Measurements from ENCODE around the gene KRI1.
"Not testable (repeated sequence)": the region's sequence is repeated elsewhere in the genome, so short reads cannot be mapped to it uniquely, and the experiment has no call there.

Gene KRI1

GRCh38 chr19:10587022-10587838 is 21.4 kb upstream of the KRI1 start, which contains the start of gene AP1M2:
TSS of gene AP1M2 (minus strand) at chr19:10587312. CDS start at chr19:10587231, 81 bp downstream.
- Histone ChIP-seq H3K36me3 (ENCODE audit: insufficient read depth, low read length) (no peaks in the 10 kb centered on the region), H3K9me3 (ENCODE audit: control insufficient read depth, insufficient read depth, low read length) (no peaks in the 10 kb centered on the region), H3K4me1 (ENCODE audit: insufficient read depth, low read length) (peaks cover 8% of the 10 kb centered on the region), H3K9ac (ENCODE audit: low read depth, low read length) (peak within 1 kb of the TSS; percentile 62)

- H3K4me1 ChIP-seq (ENCODE audit: insufficient read depth, low read length), result peaks cover 8% of the 10 kb centered on the region
- H3K9ac ChIP-seq (ENCODE audit: low read depth, low read length), result peak overlapping the region; percentile 62
- H3K36me3 ChIP-seq (ENCODE audit: insufficient read depth, low read length), result no peaks in the 10 kb centered on the region
- H3K9me3 ChIP-seq (ENCODE audit: control insufficient read depth, insufficient read depth, low read length), result no peaks in the 10 kb centered on the region
Measured at GRCh38 chr19:10586396-10586795, 20.6 kb upstream of the KRI1 start.

GRCh38 chr19:10583036-10583776 is 17.4 kb upstream of the KRI1 start:
- no peak overlapping the region for H3K9ac ChIP-seq (ENCODE audit: low read depth, low read length)
- H3K36me3 ChIP-seq (ENCODE audit: insufficient read depth, low read length), result no peaks in the 10 kb centered on the region
- H3K4me1 ChIP-seq (ENCODE audit: insufficient read depth, low read length), result peaks cover 8% of the 10 kb centered on the region
- no peaks in the 10 kb centered on the region for H3K9me3 ChIP-seq (ENCODE audit: control insufficient read depth, insufficient read depth, low read length)

GRCh38 chr19:10582091-10582490 is 16.3 kb upstream of the KRI1 start:
- Histone ChIP-seq H3K9ac (ENCODE audit: low read depth, low read length) (no peak overlapping the region), H3K4me1 (ENCODE audit: insufficient read depth, low read length) (peaks cover 8% of the 10 kb centered on the region), H3K9me3 (ENCODE audit: control insufficient read depth, insufficient read depth, low read length) (no peaks in the 10 kb centered on the region), H3K36me3 (ENCODE audit: insufficient read depth, low read length) (no peaks in the 10 kb centered on the region)

GRCh38 chr19:10580979-10581631 is 15.3 kb upstream of the KRI1 start:
- Histone ChIP-seq H3K4me1 (ENCODE audit: insufficient read depth, low read length) (peaks cover 8% of the 10 kb centered on the region), H3K9me3 (ENCODE audit: control insufficient read depth, insufficient read depth, low read length) (no peaks in the 10 kb centered on the region), H3K9ac (ENCODE audit: low read depth, low read length) (no peak overlapping the region), H3K36me3 (ENCODE audit: insufficient read depth, low read length) (no peaks in the 10 kb centered on the region)

GRCh38 chr19:10577951-10578350 is 12.1 kb upstream of the KRI1 start:
- Histone ChIP-seq H3K9ac (ENCODE audit: low read depth, low read length) (no peak overlapping the region), H3K36me3 (ENCODE audit: insufficient read depth, low read length) (no peaks in the 10 kb centered on the region), H3K4me1 (ENCODE audit: insufficient read depth, low read length) (peaks cover under 1% of the 10 kb centered on the region; the same call in 1 of the 2 replicates), H3K9me3 (ENCODE audit: control insufficient read depth, insufficient read depth, low read length) (no peaks in the 10 kb centered on the region)

- H3K4me1 ChIP-seq (ENCODE audit: insufficient read depth, low read length), result peaks cover 6% of the 10 kb centered on the region; the same call in 1 of the 2 replicates
- H3K9ac ChIP-seq (ENCODE audit: low read depth, low read length), result no peak overlapping the region
- no peaks in the 10 kb centered on the region for H3K9me3 ChIP-seq (ENCODE audit: control insufficient read depth, insufficient read depth, low read length)
- H3K36me3 ChIP-seq (ENCODE audit: insufficient read depth, low read length), result no peaks in the 10 kb centered on the region
Measured at GRCh38 chr19:10575011-10575716, 9.4 kb upstream of the KRI1 start.

GRCh38 chr19:10574462-10574861 is 8.7 kb upstream of the KRI1 start:
- Histone ChIP-seq H3K9ac (ENCODE audit: low read depth, low read length) (no peak overlapping the region), H3K4me1 (ENCODE audit: insufficient read depth, low read length) (peaks cover 6% of the 10 kb centered on the region; the same call in 1 of the 2 replicates), H3K36me3 (ENCODE audit: insufficient read depth, low read length) (no peaks in the 10 kb centered on the region), H3K9me3 (ENCODE audit: control insufficient read depth, insufficient read depth, low read length) (no peaks in the 10 kb centered on the region)

GRCh38 chr19:10573793-10574192 is 8.0 kb upstream of the KRI1 start:
- H3K36me3 ChIP-seq (ENCODE audit: insufficient read depth, low read length); H3K4me1 ChIP-seq (ENCODE audit: insufficient read depth, low read length); H3K9ac ChIP-seq (ENCODE audit: low read depth, low read length); H3K9me3 ChIP-seq (ENCODE audit: control insufficient read depth, insufficient read depth, low read length): not testable (repeated sequence)

- peak within 1 kb of the TSS; percentile 86 for H3K9ac ChIP-seq (ENCODE audit: low read depth, low read length)
- no peaks in the 10 kb centered on the region for H3K9me3 ChIP-seq (ENCODE audit: control insufficient read depth, insufficient read depth, low read length)
- no peaks in the 10 kb centered on the region for H3K36me3 ChIP-seq (ENCODE audit: insufficient read depth, low read length)
- peaks cover 6% of the 10 kb centered on the region; the same call in 1 of the 2 replicates for H3K4me1 ChIP-seq (ENCODE audit: insufficient read depth, low read length)
Measured at GRCh38 chr19:10568826-10569651, 3.2 kb upstream of the KRI1 start, which contains the start of gene CDKN2D. TSS of gene CDKN2D (minus strand) at chr19:10568979. CDS start at chr19:10568653, 326 bp downstream.

GRCh38 chr19:10568062-10568825 is 2.4 kb upstream of the KRI1 start:
- Histone ChIP-seq H3K9me3 (ENCODE audit: control insufficient read depth, insufficient read depth, low read length) (no peaks in the 10 kb centered on the region), H3K36me3 (ENCODE audit: insufficient read depth, low read length) (no peaks in the 10 kb centered on the region), H3K4me1 (ENCODE audit: insufficient read depth, low read length) (peaks cover 6% of the 10 kb centered on the region; the same call in 1 of the 2 replicates), H3K9ac (ENCODE audit: low read depth, low read length) (peak overlapping the region; percentile 73)

GRCh38 chr19:10567656-10568055 is 1.8 kb upstream of the KRI1 start:
- no peaks in the 10 kb centered on the region for H3K9me3 ChIP-seq (ENCODE audit: control insufficient read depth, insufficient read depth, low read length)
- peaks cover 3% of the 10 kb centered on the region; the same call in 1 of the 2 replicates for H3K4me1 ChIP-seq (ENCODE audit: insufficient read depth, low read length)
- no peaks in the 10 kb centered on the region for H3K36me3 ChIP-seq (ENCODE audit: insufficient read depth, low read length)
- H3K9ac ChIP-seq (ENCODE audit: low read depth, low read length), result peak overlapping the region; percentile 73; the same call in 1 of the 2 replicates
